Measurements from ENCODE around the gene ZBTB12. TPM values are rescaled to one million over a fixed set of nuclear protein-coding genes. Genes with fewer than 3 reads are reported as not detected.

ZBTB12 gene
- total and polyA plus RNA-seq, 8 donors = 0.43 to 6.4 (median 1.8) TPM

DNA sequence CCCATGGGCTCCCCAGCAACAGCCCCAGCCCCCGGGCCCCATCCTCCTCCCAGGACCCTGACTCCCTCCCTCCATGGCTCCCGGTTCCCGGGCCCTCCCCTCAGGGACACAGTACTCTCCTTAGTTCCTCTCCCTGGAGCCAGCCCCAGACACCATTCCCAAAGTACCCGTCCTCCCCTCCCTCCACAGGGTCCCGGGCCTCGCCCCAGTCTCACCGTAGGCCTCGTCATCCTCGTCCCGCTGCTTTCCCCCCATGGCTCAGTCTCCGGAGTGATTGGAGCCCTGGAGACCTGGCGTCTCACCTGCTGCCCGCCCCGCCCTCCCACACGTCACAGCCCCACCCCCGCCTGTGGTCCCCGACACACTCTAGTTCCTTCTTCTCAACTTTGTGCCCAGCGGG lies 23.2 kb downstream of the ZBTB12 start, which contains the start of gene SLC44A4:
TSS of gene SLC44A4 (minus strand) at position 272 of the 400 bp plus-strand sequence. CDS start at position 255, 17 bp downstream.
- peak; percentile 71 to 89 for DNase-seq
- peaks cover 41 to 65% (median 48%) of the 10 kb centered on the region in 4 donors for H3K36me3 ChIP-seq

DNA sequence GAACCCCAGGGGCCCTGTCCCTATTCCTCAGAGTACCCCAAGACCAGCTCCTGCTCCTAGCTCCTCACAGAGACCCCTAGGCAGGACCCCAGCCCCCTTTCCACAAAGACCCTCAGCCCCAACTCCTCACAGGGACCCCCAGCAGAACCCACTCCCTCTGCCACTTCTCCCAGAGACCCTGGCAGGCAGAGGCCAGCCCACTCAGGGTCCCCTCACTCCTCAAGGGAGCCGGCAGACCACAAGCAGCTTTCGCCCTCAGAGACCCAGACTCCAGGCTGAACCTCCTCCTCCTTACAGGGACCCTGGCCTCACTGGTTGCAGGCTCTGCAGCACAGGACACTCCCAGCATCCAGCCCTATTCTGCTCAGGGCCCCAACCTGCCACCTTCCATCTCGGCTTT lies 23.7 kb downstream of the ZBTB12 start:
- Histone ChIP-seq H3K9me3 (no peaks in the 10 kb centered on the region), H3K4me1 (peaks cover 17 to 44% (median 28%) of the 10 kb centered on the region in 4 donors), H3K4me3 (peak overlapping the region; percentile 36 to 59 (median 47)), H3K27me3 (no peaks in the 10 kb centered on the region), H3K36me3 (peaks cover 36 to 65% (median 43%) of the 10 kb centered on the region in 4 donors), H3K27ac (peak overlapping the region; percentile 85 to 95 (median 92))
- 27 to 46% (median 38%) methylated on average over 3 of the region's 3 CpGs for WGBS, 5 donors
- intact Hi-C loops (cut with DNase I; ENCODE audit: low total_unique reads) = no loop called here
- TF ChIP-seq, protein P1, sequence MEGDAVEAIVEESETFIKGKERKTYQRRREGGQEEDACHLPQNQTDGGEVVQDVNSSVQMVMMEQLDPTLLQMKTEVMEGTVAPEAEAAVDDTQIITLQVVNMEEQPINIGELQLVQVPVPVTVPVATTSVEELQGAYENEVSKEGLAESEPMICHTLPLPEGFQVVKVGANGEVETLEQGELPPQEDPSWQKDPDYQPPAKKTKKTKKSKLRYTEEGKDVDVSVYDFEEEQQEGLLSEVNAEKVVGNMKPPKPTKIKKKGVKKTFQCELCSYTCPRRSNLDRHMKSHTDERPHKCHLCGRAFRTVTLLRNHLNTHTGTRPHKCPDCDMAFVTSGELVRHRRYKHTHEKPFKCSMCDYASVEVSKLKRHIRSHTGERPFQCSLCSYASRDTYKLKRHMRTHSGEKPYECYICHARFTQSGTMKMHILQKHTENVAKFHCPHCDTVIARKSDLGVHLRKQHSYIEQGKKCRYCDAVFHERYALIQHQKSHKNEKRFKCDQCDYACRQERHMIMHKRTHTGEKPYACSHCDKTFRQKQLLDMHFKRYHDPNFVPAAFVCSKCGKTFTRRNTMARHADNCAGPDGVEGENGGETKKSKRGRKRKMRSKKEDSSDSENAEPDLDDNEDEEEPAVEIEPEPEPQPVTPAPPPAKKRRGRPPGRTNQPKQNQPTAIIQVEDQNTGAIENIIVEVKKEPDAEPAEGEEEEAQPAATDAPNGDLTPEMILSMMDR (IDR thresholded peaks at IDR 0.05) = no peak
- no peak for TF ChIP-seq EP300 (IDR thresholded peaks at IDR 0.05)
- TF ChIP-seq POLR2A (IDR thresholded peaks at IDR 0.05) = no peak
- TF ChIP-seq POLR2AphosphoS5 (IDR thresholded peaks at IDR 0.05) = no peak
- no peak for DNase-seq

More for the DNA sequence above, 23.2 kb downstream of the ZBTB12 start, which contains the start of gene SLC44A4:
- peak in 1 of 4 donors; percentile 46 for TF ChIP-seq POLR2A (IDR thresholded peaks at IDR 0.05)
- TF ChIP-seq EP300 (IDR thresholded peaks at IDR 0.05) = no peak
- peak in 2 of 3 donors; percentile 79 to 84 for TF ChIP-seq POLR2AphosphoS5 (IDR thresholded peaks at IDR 0.05)
- TF ChIP-seq, protein P1 (IDR thresholded peaks at IDR 0.05) = no peak
- Histone ChIP-seq H3K4me3 (peak within 1 kb of the TSS; percentile 36 to 59 (median 47)), H3K9me3 (no peaks in the 10 kb centered on the region), H3K27me3 (no peaks in the 10 kb centered on the region), H3K4me1 (peaks cover 17 to 44% (median 26%) of the 10 kb centered on the region in 4 donors), H3K27ac (peak within 1 kb of the TSS; percentile 85 to 95 (median 92))
- 28 to 46% (median 32%) methylated on average over 11 to 18 of the region's 18 CpGs for WGBS, 5 donors
- intact Hi-C loops (cut with DNase I; ENCODE audit: low total_unique reads) = no loop called here

DNA sequence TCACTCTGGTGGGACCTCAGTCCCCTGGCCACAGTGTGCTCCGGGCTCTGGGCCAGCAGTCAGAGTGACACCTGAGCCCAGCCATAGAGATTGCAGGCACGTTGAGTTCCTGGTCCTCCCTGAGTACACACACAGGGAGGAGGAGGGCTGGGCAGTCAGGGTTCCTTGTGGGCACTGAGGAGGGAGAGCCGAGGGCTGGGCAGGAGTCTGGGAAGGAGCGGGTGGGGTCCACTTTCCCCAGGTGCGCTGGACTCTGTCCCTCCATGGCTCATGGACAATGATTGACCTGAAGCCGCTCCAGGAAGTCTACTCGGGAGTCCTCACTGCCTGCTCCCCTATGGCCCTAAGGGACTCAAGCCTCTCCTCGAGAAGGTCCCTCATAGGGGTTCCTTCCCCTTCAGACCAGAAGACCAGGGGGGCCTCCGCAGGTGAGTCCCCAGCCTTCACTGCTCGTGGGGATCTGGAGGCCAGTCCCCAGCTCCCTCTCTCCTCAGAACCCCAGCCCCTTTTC lies 24.2 kb downstream of the ZBTB12 start:
- H3K4me3 ChIP-seq = peak overlapping the region; percentile 36 to 59 (median 47)
- intact Hi-C loops (cut with DNase I; ENCODE audit: low total_unique reads) = no loop called here
- DNase-seq = peak; percentile 93 to 95
- no peaks in the 10 kb centered on the region for H3K9me3 ChIP-seq
- H3K27me3 ChIP-seq = no peaks in the 10 kb centered on the region
- H3K4me1 ChIP-seq = peaks cover 17 to 44% (median 28%) of the 10 kb centered on the region in 4 donors
- 28 to 48% (median 31%) methylated on average over 6 to 10 of the region's 10 CpGs for WGBS, 5 donors
- peak overlapping the region; percentile 85 to 95 (median 92) for H3K27ac ChIP-seq
- no peak for TF ChIP-seq EP300 (IDR thresholded peaks at IDR 0.05)
- TF ChIP-seq POLR2AphosphoS5 (IDR thresholded peaks at IDR 0.05) = peak; percentile 32 to 96 (median 94)
- peak in 2 of 4 donors; percentile 28 to 84 for TF ChIP-seq POLR2A (IDR thresholded peaks at IDR 0.05)
- H3K36me3 ChIP-seq = peaks cover 31 to 61% (median 38%) of the 10 kb centered on the region in 4 donors

DNA sequence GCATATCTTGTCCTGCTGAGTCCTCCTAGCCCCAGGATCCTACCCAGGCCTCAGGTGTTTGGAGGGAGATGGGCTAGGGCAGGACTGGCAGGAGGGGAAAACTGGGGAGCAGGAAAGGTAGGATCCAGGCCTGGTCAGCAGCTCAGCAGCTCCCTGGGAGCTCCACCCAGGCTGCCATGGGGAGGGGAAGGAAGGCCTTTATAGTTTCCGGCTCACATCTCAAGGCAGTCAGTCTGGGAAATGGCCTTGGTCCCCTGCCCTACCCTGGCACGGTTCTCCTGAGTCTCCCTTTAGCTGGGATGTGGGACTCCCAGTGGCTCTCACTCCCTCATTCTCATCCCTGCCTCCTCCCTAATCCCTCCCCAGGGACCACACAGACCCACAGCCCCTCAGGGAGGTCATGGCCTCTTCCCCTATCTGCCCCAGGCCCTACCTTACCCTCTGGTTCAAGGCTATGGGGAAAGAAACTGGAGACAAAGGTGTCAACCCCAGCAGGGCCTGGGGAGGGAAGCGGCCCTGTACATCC lies 24.7 kb downstream of the ZBTB12 start:
- DNase-seq = peak; percentile 64 to 74
- 36 to 62% (median 46%) methylated on average over 3 of the region's 3 CpGs for WGBS, 5 donors
- Histone ChIP-seq H3K27ac (peak overlapping the region; percentile 85 to 95 (median 92)), H3K4me1 (peaks cover 17 to 44% (median 28%) of the 10 kb centered on the region in 4 donors), H3K4me3 (peak overlapping the region in 3 of 4 donors; percentile 36 to 59 (median 53)), H3K27me3 (no peaks in the 10 kb centered on the region), H3K9me3 (no peaks in the 10 kb centered on the region), H3K36me3 (peaks cover 26 to 60% (median 36%) of the 10 kb centered on the region in 4 donors)
- TF ChIP-seq POLR2A (IDR thresholded peaks at IDR 0.05) = no peak
- no peak for TF ChIP-seq POLR2AphosphoS5 (IDR thresholded peaks at IDR 0.05)
- TF ChIP-seq, protein P1 (IDR thresholded peaks at IDR 0.05) = no peak
- no peak for TF ChIP-seq EP300 (IDR thresholded peaks at IDR 0.05)
- intact Hi-C loops (cut with DNase I; ENCODE audit: low total_unique reads) = no loop called here

Measured in stomach (tissue), 9 donors.